ENCODE results near the gene RNF34. TPM values are rescaled to one million over a fixed set of nuclear protein-coding genes. Genes with fewer than 3 reads are reported as not detected.

Gene RNF34
- total RNA-seq, 1 experiment from 2014 or later: 66.4 TPM

GRCh38 chr12:121403721-121404120 lies 3.8 kb downstream of the RNF34 start:
- Histone ChIP-seq H3K56ac (ENCODE audit: insufficient read length, low read depth, low read length) (no peak overlapping the region), H3K79me1 (ENCODE audit: insufficient read depth, low read depth, low read length, poor library complexity, severe bottlenecking) (peaks cover 4% of the 10 kb centered on the region), H4K8ac (replicated peaks; ENCODE audit: insufficient read length, low read depth, low read length) (no peak overlapping the region), H2AK5ac (ENCODE audit: insufficient read length, low read length) (no peak overlapping the region), H3K4ac (ENCODE audit: low read depth, low read length) (no peak overlapping the region), H2BK12ac (ENCODE audit: insufficient read length, low read depth, low read length) (no peak overlapping the region), H4K20me1 (ENCODE audit: control insufficient read depth, insufficient read depth, insufficient read length) (no peaks in the 10 kb centered on the region), H3K23me2 (ENCODE audit: insufficient read length, low read depth, low read length, poor library complexity, severe bottlenecking) (peaks cover 8% of the 10 kb centered on the region), H3K9ac (ENCODE audit: extremely low read depth, insufficient read length, low read length) (no peak overlapping the region), H3K27ac (ENCODE audit: insufficient read length, low read depth, low read length) (no peak overlapping the region), H3K18ac (ENCODE audit: insufficient read length, low read depth, low read length) (no peak overlapping the region), H3K4me2 (ENCODE audit: insufficient read depth, insufficient read length, low read length) (no peak overlapping the region), H3T11ph (ENCODE audit: low read length) (no peak overlapping the region), H3K79me2 (ENCODE audit: insufficient read depth, low read length) (peaks cover 19% of the 10 kb centered on the region), H2BK120ac (ENCODE audit: low read depth, low read length, poor library complexity, severe bottlenecking) (no peak overlapping the region), H3K14ac (ENCODE audit: insufficient read depth, low read length) (no peak overlapping the region), H2BK15ac (ENCODE audit: low read depth, low read length) (no peak overlapping the region), H3K9me3 (ENCODE audit: control insufficient read depth, low read depth, low read length) (no peaks in the 10 kb centered on the region), H4K91ac (ENCODE audit: insufficient read length, low read depth, low read length) (no peak overlapping the region), H4K5ac (ENCODE audit: insufficient read length, low read depth, low read length) (no peak overlapping the region), H2BK5ac (ENCODE audit: insufficient read length, low read length) (no peak overlapping the region), H3K23ac (ENCODE audit: insufficient read length, low read depth, low read length) (no peak overlapping the region), H2AFZ (ENCODE audit: low read length) (no peak overlapping the region), H3K27me3 (ENCODE audit: insufficient read depth, low read length) (no peaks in the 10 kb centered on the region), H3K4me1 (ENCODE audit: insufficient read depth, low read length) (no peaks in the 10 kb centered on the region), H2BK20ac (ENCODE audit: low read depth, low read length, poor library complexity, severe bottlenecking) (no peak overlapping the region)
- DNase-seq: no peak
- WGBS (ENCODE audit: extremely low coverage, insufficient read length, low lambda C conversion rate): no CpG with 5 or more reads among the region's 5 CpGs
- Mint-ChIP-seq H3K36me3 (ENCODE audit: insufficient read depth in 1 of 3, low read depth in 3 of 3) (peaks cover 11 to 48% (median 43%) of the 10 kb centered on the region in 3 experiments; a peak in 6 of 7 replicates), H3K27ac (no peak overlapping the region), H3K4me3 (no peak overlapping the region), H3K9me3 (no peaks in the 10 kb centered on the region), H3K27me3 (ENCODE audit: low read depth) (no peaks in the 10 kb centered on the region), H3K4me1 (peaks cover 16 to 19% of the 10 kb centered on the region in 2 experiments)
- TF ChIP-seq CTCF (conservative IDR thresholded peaks at IDR 0.05): no peak

Measured in H9 (cell line).